ENCODE data around the gene HM13. TPM values are rescaled to one million over a fixed set of nuclear protein-coding genes. Genes with fewer than 3 reads are reported as not detected.

The HM13 gene
- total and polyA plus RNA-seq, 2 of the 13 experiments (the other 11 are each of a cell fraction or from before 2014, with no cell fraction given) = 118 to 243 TPM

- Histone ChIP-seq H3K9ac (ENCODE audit: insufficient read depth, low read depth, low read length) (peak overlapping the region; percentile 78), H3K27me3 (ENCODE audit: control insufficient read depth in 1 of 2, insufficient read depth in 2 of 2, low read length in 2 of 2) (no peaks in the 10 kb centered on the region; a peak in 1 of 5 replicates), H3K9me3 (ENCODE audit: low read length) (no peaks in the 10 kb centered on the region), H3K4me1 (ENCODE audit: insufficient read depth, low read length) (peaks cover 80% of the 10 kb centered on the region), H2AFZ (ENCODE audit: low read length) (no peak overlapping the region), H4K20me1 (ENCODE audit: insufficient read depth, low read length) (no peaks in the 10 kb centered on the region), H3K27ac (ENCODE audit: extremely low read length, insufficient read depth, low read length) (peak overlapping the region; percentile 90), H3K36me3 (replicated peaks in 1 of 2; ENCODE audit: control insufficient read depth in 1 of 2, insufficient read depth in 2 of 2, low read length in 2 of 2) (no peaks in the 10 kb centered on the region), H3K79me2 (ENCODE audit: insufficient read depth, low read length) (peaks cover 17% of the 10 kb centered on the region), H3K4me2 (ENCODE audit: low read depth, low read length) (peak overlapping the region; percentile 78), H3K4me3 (replicated peaks in 1 of 3; ENCODE audit: insufficient read depth in 1 of 3, low read depth in 2 of 3, low read length in 3 of 3) (peak overlapping the region; percentile 48 to 74 (median 63))
- ATAC-seq (peak; percentile 61), FAIRE-seq (no peak), DNase-seq (ENCODE audit: low spot score) (peak; percentile 95)
- in situ Hi-C loops (cut with HindIII; ENCODE audit: extremely low pct_ligation_motif_present, low pct_unique_long_range_greater_than_20kb) (no loop called here), intact Hi-C loops (cut with micrococcal nuclease; ENCODE audit: unreplicated experiment) (loop anchor here (1.0 to 2.0 kb wide), 2 partner anchors 17 to 24 kb away; no protein-coding TSS in a partner anchor)
- WGBS (ENCODE audit: low lambda C conversion rate) = 22% methylated on average over 8 of the region's 11 CpGs
- ChIA-PET POLR2A (interaction anchor here (0.6 to 12.7 kb wide), 9 partner anchors 12 to 71 kb away, joined by 3 to 362 read pairs (median 7); partner anchors contain the start of gene ID1), CTCF (ENCODE audit: low intra/inter-chr PET ratio, low total read pairs) (interaction anchor here (1.0 to 1.4 kb wide), 2 partner anchors 18 to 24 kb away, joined by 3 to 11 read pairs; no protein-coding TSS in a partner anchor)
- BruUV-seq (replicated peaks) = no TSS peak
- TF ChIP-seq POGZ (CRISPR knock-in tag; IDR thresholded peaks at IDR 0.05) (peak; percentile 27; the same call in 1 of the 2 replicates), ATF4 (CRISPR knock-in tag; IDR thresholded peaks at IDR 0.05) (peak in 1 of 2 experiments; percentile 99; a peak in 2 of 4 replicates), TEAD3 (CRISPR knock-in tag; optimal IDR thresholded peaks at IDR 0.05; ENCODE audit: borderline replicate concordance) (no peak), ZNF282 (IDR thresholded peaks at IDR 0.05; ENCODE audit: partially characterized antibody) (no peak), RARA (CRISPR knock-in tag; IDR thresholded peaks at IDR 0.05) (peak; percentile 79), IRX3 (CRISPR knock-in tag; IDR thresholded peaks at IDR 0.05; ENCODE audit: borderline replicate concordance, low read depth) (no peak), ZNF788 (CRISPR knock-in tag; IDR thresholded peaks at IDR 0.05; ENCODE audit: borderline replicate concordance) (no peak; the same call in 1 of the 2 replicates), SP5 (CRISPR knock-in tag; IDR thresholded peaks at IDR 0.05; ENCODE audit: borderline replicate concordance, low read depth) (peak; percentile 64; the same call in 1 of the 2 replicates), ZNF850 (CRISPR knock-in tag; conservative IDR thresholded peaks at IDR 0.05) (no peak), TRAFD1 (CRISPR knock-in tag; IDR thresholded peaks at IDR 0.05; ENCODE audit: borderline replicate concordance) (0 out of 2 replicates have a peak, but pooled peaks have one; percentile 34), POLR2AphosphoS2 (IDR thresholded peaks at IDR 0.05; ENCODE audit: low read depth, low read length) (no peak), KDM1A (CRISPR knock-in tag; IDR thresholded peaks at IDR 0.05) (peak; percentile 10; the same call in 1 of the 2 replicates), HOXA5 (CRISPR knock-in tag; IDR thresholded peaks at IDR 0.05) (no peak), ZNF75D (CRISPR knock-in tag; IDR thresholded peaks at IDR 0.05; ENCODE audit: borderline replicate concordance) (no peak), ZNF652 (CRISPR knock-in tag; IDR thresholded peaks at IDR 0.05; ENCODE audit: borderline replicate concordance, low read depth) (no peak), NR2F1 (CRISPR knock-in tag; IDR thresholded peaks at IDR 0.05) (peak in 1 of 2 experiments; percentile 45; a peak in 1 of 4 replicates), ISX (CRISPR knock-in tag; conservative IDR thresholded peaks at IDR 0.05) (no peak), BRD4 (CRISPR knock-in tag; IDR thresholded peaks at IDR 0.05) (no peak), TCF12 (IDR thresholded peaks at IDR 0.05) (no peak), TCF12 (CRISPR knock-in tag; IDR thresholded peaks at IDR 0.05) (no peak), ZMYM2 (CRISPR knock-in tag; IDR thresholded peaks at IDR 0.05) (peak; percentile 69; the same call in 1 of the 2 replicates), ARNT (IDR thresholded peaks at IDR 0.05) (no peak)
Observed at GRCh38 chr20:31593221-31594001, 79.2 kb downstream of the HM13 start.

Data from HepG2 (cell line).